ENCODE measurements around the gene CRYGN. TPM values are rescaled to one million over a fixed set of nuclear protein-coding genes. Genes with fewer than 3 reads are reported as not detected.

Gene CRYGN
- polyA plus RNA-seq, 1 donor (not counting 4 experiments of a cell fraction or from before 2014, with no cell fraction given), result not detected

DNA sequence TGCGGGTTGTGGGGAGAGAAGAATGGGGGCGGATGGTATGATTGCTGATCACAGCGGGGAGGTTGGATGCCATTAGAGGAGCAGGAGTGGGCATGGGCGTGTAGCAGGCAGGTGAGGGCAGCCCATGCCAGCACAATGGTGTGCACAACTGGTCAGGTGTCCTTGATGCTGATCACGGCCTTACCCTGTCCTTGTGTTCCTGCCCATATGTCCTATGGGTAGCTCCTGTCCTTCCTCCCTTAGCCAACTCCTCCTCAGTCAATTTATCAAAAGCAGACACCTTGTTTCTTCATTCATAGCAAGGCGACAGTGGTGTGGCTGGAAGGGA is 60.8 kb downstream of the CRYGN start:
- dilution Hi-C loops (cut with MboI; ENCODE audit: extremely low pct_ligation_motif_present, low sequenced_read_pairs), result no loop called here
- Histone ChIP-seq H3K9me1 (ENCODE audit: control insufficient read depth, extremely low read depth, insufficient read depth, low read length) (no peaks in the 10 kb centered on the region), H3K9me3 (ENCODE audit: control insufficient read depth, low read depth, low read length) (no peaks in the 10 kb centered on the region), H3K4me3 (ENCODE audit: control insufficient read depth in 2 of 3, extremely low read depth in 1 of 3, insufficient read depth in 2 of 3, low read depth in 1 of 3, low read length in 3 of 3) (no peak overlapping the region), H3K4me2 (ENCODE audit: control insufficient read depth, extremely low read depth, insufficient read depth, low read depth, low read length) (no peak overlapping the region), H2AFZ (ENCODE audit: control insufficient read depth, low read length) (no peak overlapping the region), H3K27ac (ENCODE audit: control insufficient read depth, insufficient read depth, low read length) (no peak overlapping the region), H3K9ac (ENCODE audit: control insufficient read depth, extremely low read depth, insufficient read depth, low read length) (no peak overlapping the region), H3K36me3 (ENCODE audit: control insufficient read depth in 2 of 2, extremely low read depth in 1 of 2, insufficient read depth in 2 of 2, low read length in 2 of 2) (peaks cover 3 to 14% of the 10 kb centered on the region in 2 experiments), H3K4me1 (ENCODE audit: control insufficient read depth, extremely low read depth, insufficient read depth, low read length) (peaks cover 2% of the 10 kb centered on the region), H4K20me1 (ENCODE audit: control insufficient read depth, extremely low read depth, insufficient read depth, low read length) (no peaks in the 10 kb centered on the region), H3K27me3 (ENCODE audit: control insufficient read depth, extremely low read depth, insufficient read depth, low read length) (peaks cover 30% of the 10 kb centered on the region), H3K79me2 (ENCODE audit: control insufficient read depth, insufficient read depth, low read length) (no peaks in the 10 kb centered on the region)
- TF ChIP-seq EZH2 (IDR thresholded peaks at IDR 0.05; ENCODE audit: low read length), result no peak
- TF ChIP-seq, protein P1, sequence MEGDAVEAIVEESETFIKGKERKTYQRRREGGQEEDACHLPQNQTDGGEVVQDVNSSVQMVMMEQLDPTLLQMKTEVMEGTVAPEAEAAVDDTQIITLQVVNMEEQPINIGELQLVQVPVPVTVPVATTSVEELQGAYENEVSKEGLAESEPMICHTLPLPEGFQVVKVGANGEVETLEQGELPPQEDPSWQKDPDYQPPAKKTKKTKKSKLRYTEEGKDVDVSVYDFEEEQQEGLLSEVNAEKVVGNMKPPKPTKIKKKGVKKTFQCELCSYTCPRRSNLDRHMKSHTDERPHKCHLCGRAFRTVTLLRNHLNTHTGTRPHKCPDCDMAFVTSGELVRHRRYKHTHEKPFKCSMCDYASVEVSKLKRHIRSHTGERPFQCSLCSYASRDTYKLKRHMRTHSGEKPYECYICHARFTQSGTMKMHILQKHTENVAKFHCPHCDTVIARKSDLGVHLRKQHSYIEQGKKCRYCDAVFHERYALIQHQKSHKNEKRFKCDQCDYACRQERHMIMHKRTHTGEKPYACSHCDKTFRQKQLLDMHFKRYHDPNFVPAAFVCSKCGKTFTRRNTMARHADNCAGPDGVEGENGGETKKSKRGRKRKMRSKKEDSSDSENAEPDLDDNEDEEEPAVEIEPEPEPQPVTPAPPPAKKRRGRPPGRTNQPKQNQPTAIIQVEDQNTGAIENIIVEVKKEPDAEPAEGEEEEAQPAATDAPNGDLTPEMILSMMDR (optimal IDR thresholded peaks at IDR 0.05 in 1 of 3, IDR thresholded peaks at IDR 0.05 in 1 of 3, conservative IDR thresholded peaks at IDR 0.05 in 1 of 3; ENCODE audit: extremely low read depth in 1 of 3, insufficient read depth in 2 of 3, low read length in 3 of 3), result no peak
- FAIRE-seq (no peak), DNase-seq (ENCODE audit: low read depth, low spot score) (no peak)

Small RNA genes lying within 50 kb of the gene (small RNA-seq; reads per million reads assigned to genes)
- gene MIR3907 (ENCODE audit: insufficient read length in 3 of 3, low read depth in 3 of 3, low replicate concordance in 1 of 3) (0 reads per million in 3 experiments), gene RN7SL76P (ENCODE audit: insufficient read length in 3 of 3, low read depth in 3 of 3, low replicate concordance in 1 of 3) (0 reads per million in 3 experiments)

Other genes starting within 250 kb of the CRYGN start
- not detected in 3 replicates for gene H2BK1, start 229.7 kb downstream of the CRYGN start, polyA plus RNA-seq
- gene ABCF2, start 212.9 kb downstream of the CRYGN start, polyA plus RNA-seq, result 33.3 to 68.6 TPM (median 43.6 TPM) in 3 replicates
- 16.2 to 33.0 TPM (median 26.0 TPM) in 3 replicates for gene CHPF2, start 207.7 kb downstream of the CRYGN start, polyA plus RNA-seq
- 3.0 to 6.0 TPM (median 3.1 TPM) in 3 replicates for gene SMARCD3, start 191.4 kb downstream of the CRYGN start, polyA plus RNA-seq
- gene NUB1, start 98.3 kb downstream of the CRYGN start, polyA plus RNA-seq, result 27.0 to 34.6 TPM (median 30.6 TPM) in 3 replicates
- not detected in 3 replicates for gene WDR86, start 30.1 kb downstream of the CRYGN start, polyA plus RNA-seq
- gene RHEB, start 79.8 kb upstream of the CRYGN start, polyA plus RNA-seq, result 67.2 to 138 TPM (median 69.4 TPM) in 3 replicates

All from keratinocyte (primary cell).